A549 (cell line): ENCODE data around the gene HSPH1.

Experiments
- CEBPB ChIP-seq, 2 experiments: fragments of >200 bp in 1 of 2; sonication (Bioruptor Twin) in 1 of 2; formaldehyde crosslinking in 1 of 2; IDR thresholded peaks; 2 replicates each; pipeline ENCODE4 v1.6.1; 2012 to 2016
- CTCF ChIP-seq: fragments of >200 bp; sonication (Bioruptor Twin); formaldehyde crosslinking; IDR thresholded peaks from 3 replicates; pipeline ENCODE4 v1.5.1; 2016
- EHF ChIP-seq: fragments of 250-450 bp; sonication (Bioruptor Pico); IDR thresholded peaks from 2 replicates; pipeline ENCODE4 v1.5.0; 2020; ENCODE audit warnings: mild to moderate bottlenecking
- EP300 ChIP-seq, 2 experiments: fragments of >200 bp; sonication (Bioruptor Twin); formaldehyde crosslinking; IDR thresholded peaks; 2 replicates in 1 of 2; 3 replicates in 1 of 2; pipeline ENCODE4 v1.6.1; 2016 to 2017
- MAX ChIP-seq: IDR thresholded peaks from 2 replicates; pipeline ENCODE4 v1.6.1; 2012
- PBX3 ChIP-seq: IDR thresholded peaks from 2 replicates; pipeline ENCODE4 v1.6.1; 2012
- REST ChIP-seq: fragments of 200-600 bp; sonication (generic); IDR thresholded peaks from 2 replicates; pipeline ENCODE4 v1.6.1; 2016; ENCODE audit warnings: antibody characterized with exemption, mild to moderate bottlenecking, moderate library complexity
- RFX5 ChIP-seq: fragments of 450-650 bp; IDR thresholded peaks from 2 replicates; pipeline ENCODE4 v1.7.1; 2014; ENCODE audit warnings: antibody characterized with exemption, mild to moderate bottlenecking, moderate library complexity

GRCh38 chr13:31192306-31192705, 30.6 kb upstream of the HSPH1 start:
- TF ChIP-seq CTCF (no peak), PBX3 (no peak), REST (no peak), CEBPB (IDR thresholded peaks at IDR 0.05) (no peak), MAX (no peak), EHF (no peak), RFX5 (no peak), EP300 (IDR thresholded peaks at IDR 0.05) (no peak)
